Measurements from ENCODE around the gene CHST1. TPM values are rescaled to one million over a fixed set of nuclear protein-coding genes. Genes with fewer than 3 reads are reported as not detected.

CHST1 gene
- total and polyA plus RNA-seq, 2 donors (not counting 3 experiments of a cell fraction or from before 2014, with no cell fraction given): 12.6 to 40.5 TPM

- H3K9me3 ChIP-seq (replicated peaks; ENCODE audit: control insufficient read depth, insufficient read depth, low read length): no peaks in the 10 kb centered on the region
- FAIRE-seq: no peak
- H3K4me2 ChIP-seq (ENCODE audit: insufficient read depth, low read length): no peak overlapping the region
- no peak overlapping the region for H3K9ac ChIP-seq (replicated peaks; ENCODE audit: extremely low read depth, insufficient read depth, low read length)
- intact Hi-C loops (cut with micrococcal nuclease): no loop called here
- BruUV-seq (replicated peaks): no TSS peak
- dilution Hi-C loops (cut with MboI; ENCODE audit: extremely low pct_ligation_motif_present, low sequenced_read_pairs): no loop called here
- no peak overlapping the region for H3K4me3 ChIP-seq (replicated peaks in 1 of 3; ENCODE audit: insufficient read depth in 1 of 3, low read depth in 1 of 3, low read length in 3 of 3)
- no peaks in the 10 kb centered on the region for H3K79me2 ChIP-seq (ENCODE audit: control insufficient read depth, insufficient read depth, low read length)
- DNase-seq (ENCODE audit: low read depth, low spot score): no peak
- TF ChIP-seq MYC (IDR thresholded peaks at IDR 0.05; ENCODE audit: low read depth, low read length): no peak
- no peak for TF ChIP-seq GATA2 (IDR thresholded peaks at IDR 0.05; ENCODE audit: insufficient read depth, insufficient read length, low read depth, low read length)
- TF ChIP-seq EZH2 (IDR thresholded peaks at IDR 0.05; ENCODE audit: borderline replicate concordance, low read depth, low read length, severe bottlenecking): no peak
- no peak for TF ChIP-seq MAX (IDR thresholded peaks at IDR 0.05; ENCODE audit: insufficient read depth, insufficient read length)
- no peak for TF ChIP-seq POLR2A (IDR thresholded peaks at IDR 0.05; ENCODE audit: low read depth, low read length)
- TF ChIP-seq POLR2AphosphoS5 (IDR thresholded peaks at IDR 0.05; ENCODE audit: insufficient read depth, low read depth, low read length): no peak
- TF ChIP-seq CTCF (IDR thresholded peaks at IDR 0.05; ENCODE audit: extremely low read depth in 1 of 2, insufficient read depth in 1 of 2, low read depth in 1 of 2, low read length in 2 of 2): no peak
- no peak for TF ChIP-seq JUN (IDR thresholded peaks at IDR 0.05; ENCODE audit: borderline replicate concordance, insufficient read depth, insufficient read length, low read depth)
- no peak for TF ChIP-seq FOS (IDR thresholded peaks at IDR 0.05; ENCODE audit: borderline replicate concordance, insufficient read depth, low read length)
- H3K27ac ChIP-seq (ENCODE audit: insufficient read depth, low read depth, low read length): no peak overlapping the region
- no peak overlapping the region for H2AFZ ChIP-seq (ENCODE audit: low read depth, low read length)
- CTCF ChIA-PET: interaction anchor here (0.7 to 1.4 kb wide), 4 partner anchors 11 to 58 kb away, joined by 3 to 4 read pairs (median 3); no protein-coding TSS in a partner anchor
- H4K20me1 ChIP-seq (replicated peaks; ENCODE audit: control insufficient read depth, extremely low read depth, insufficient read depth, low read length): no peaks in the 10 kb centered on the region
- peaks cover 2 to 10% of the 10 kb centered on the region in 2 experiments for H3K27me3 ChIP-seq (ENCODE audit: control insufficient read depth in 2 of 2, insufficient read depth in 2 of 2, low read length in 2 of 2)
- no peaks in the 10 kb centered on the region for H3K4me1 ChIP-seq (ENCODE audit: control insufficient read depth, extremely low read depth, insufficient read depth, low read length)
- no peaks in the 10 kb centered on the region for H3K9me1 ChIP-seq (replicated peaks; ENCODE audit: control insufficient read depth, extremely low read depth, insufficient read depth, low read length)
- POLR2A ChIA-PET: no interaction called here
- H3K36me3 ChIP-seq (ENCODE audit: control insufficient read depth in 2 of 2, extremely low read depth in 1 of 2, insufficient read depth in 2 of 2, low read length in 2 of 2): no peaks in the 10 kb centered on the region
Measured at GRCh38 chr11:45713573-45713972, 48.2 kb upstream of the CHST1 start.

Data from endothelial cell of umbilical vein (primary cell).